ENCODE data around the gene ENGASE. TPM values are rescaled to one million over a fixed set of nuclear protein-coding genes. Genes with fewer than 3 reads are reported as not detected.

The ENGASE gene
- total RNA-seq, 2 donors from 2014 or later = 24.9 to 50.8 TPM

- no peaks in the 10 kb centered on the region for H3K4me1 ChIP-seq
- intact Hi-C loops (cut with DNase I) = no loop called here
- ATAC-seq = no peak
- no peak overlapping the region for H3K4me3 ChIP-seq
- no peak overlapping the region for H3K27ac ChIP-seq
- peaks cover 0 to 5% of the 10 kb centered on the region in 2 donors for H3K27me3 ChIP-seq
- no peaks in the 10 kb centered on the region for H3K9me3 ChIP-seq
- no peak for DNase-seq
- no peaks in the 10 kb centered on the region for H3K36me3 ChIP-seq (replicated peaks in 1 of 2; ENCODE audit: insufficient read depth in 1 of 2, low read depth in 2 of 2)
- TF ChIP-seq CTCF (IDR thresholded peaks at IDR 0.05) = no peak
- no peak for TF ChIP-seq POLR2A (IDR thresholded peaks at IDR 0.05)
- 47 to 52% methylated on average over 13 to 23 of the region's 23 CpGs for WGBS, 2 donors
Measured at GRCh38 chr17:79127534-79128135, 53.0 kb downstream of the ENGASE start.

DNA sequence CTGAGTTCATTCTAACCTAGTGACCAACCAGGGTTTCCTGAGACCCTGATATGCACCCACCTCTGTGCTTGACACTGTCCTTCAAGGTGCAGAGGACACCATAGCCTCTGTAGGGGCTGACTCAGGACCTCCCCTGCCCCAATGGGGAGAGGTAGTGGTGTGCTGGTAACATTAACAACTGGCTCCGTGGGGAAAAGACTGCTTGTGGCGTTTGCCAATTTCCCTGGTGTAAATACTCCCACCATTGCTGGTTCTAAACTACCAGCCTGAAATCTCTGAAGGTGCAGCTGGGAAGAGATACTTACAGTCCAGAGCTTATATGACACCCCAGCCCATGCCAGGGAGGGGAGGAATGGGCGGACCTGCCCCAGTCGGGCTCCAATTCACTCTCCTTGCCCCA is 54.9 kb downstream of the ENGASE start:
- Histone ChIP-seq H3K27me3 (peaks cover 0 to 5% of the 10 kb centered on the region in 2 donors), H3K4me1 (no peaks in the 10 kb centered on the region), H3K36me3 (replicated peaks in 1 of 2; ENCODE audit: insufficient read depth in 1 of 2, low read depth in 2 of 2) (no peaks in the 10 kb centered on the region), H3K27ac (no peak overlapping the region), H3K9me3 (no peaks in the 10 kb centered on the region), H3K4me3 (no peak overlapping the region)
- intact Hi-C loops (cut with DNase I) = no loop called here
- 61 to 69% methylated on average over 4 of the region's 4 CpGs for WGBS, 2 donors
- DNase-seq (no peak), ATAC-seq (no peak)
- TF ChIP-seq CTCF (IDR thresholded peaks at IDR 0.05) = no peak
- no peak for TF ChIP-seq POLR2A (IDR thresholded peaks at IDR 0.05)

- intact Hi-C loops (cut with DNase I) = no loop called here
- WGBS, 2 donors = 71 to 74% methylated on average over 3 to 34 of the region's 34 CpGs
- ATAC-seq = no peak
- TF ChIP-seq POLR2A (IDR thresholded peaks at IDR 0.05) (no peak), CTCF (IDR thresholded peaks at IDR 0.05) (no peak)
- no peak for DNase-seq
- Histone ChIP-seq H3K9me3 (no peaks in the 10 kb centered on the region), H3K36me3 (replicated peaks in 1 of 2; ENCODE audit: insufficient read depth in 1 of 2, low read depth in 2 of 2) (no peaks in the 10 kb centered on the region), H3K4me3 (no peak overlapping the region), H3K4me1 (no peaks in the 10 kb centered on the region), H3K27me3 (peaks cover 0 to 5% of the 10 kb centered on the region in 2 donors), H3K27ac (no peak overlapping the region)
Measured at GRCh38 chr17:79130536-79131273, 56.1 kb downstream of the ENGASE start.

DNA sequence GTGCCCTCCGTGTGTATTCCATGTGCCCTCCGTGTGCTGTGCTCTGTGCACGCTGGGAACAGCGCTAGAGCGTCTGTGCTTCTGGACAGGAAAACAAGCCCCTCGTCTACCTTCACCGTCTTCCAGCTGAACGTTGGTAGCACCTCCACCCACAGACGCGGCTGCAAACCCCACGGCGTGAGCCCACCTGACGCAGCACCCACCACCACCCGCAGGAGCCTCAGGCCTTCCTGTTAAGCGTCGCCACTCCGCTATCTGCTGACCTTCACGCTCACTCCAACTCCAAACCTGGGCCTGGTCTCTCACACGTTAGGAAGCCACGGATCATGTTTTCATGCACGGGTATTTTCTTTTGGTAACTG is 56.6 kb downstream of the ENGASE start:
- DNase-seq (no peak), ATAC-seq (no peak)
- Histone ChIP-seq H3K9me3 (no peaks in the 10 kb centered on the region), H3K27ac (no peak overlapping the region), H3K4me1 (no peaks in the 10 kb centered on the region), H3K36me3 (replicated peaks in 1 of 2; ENCODE audit: insufficient read depth in 1 of 2, low read depth in 2 of 2) (no peaks in the 10 kb centered on the region), H3K4me3 (no peak overlapping the region), H3K27me3 (peaks cover 0 to 5% of the 10 kb centered on the region in 2 donors)
- intact Hi-C loops (cut with DNase I) = no loop called here
- TF ChIP-seq CTCF (IDR thresholded peaks at IDR 0.05) (no peak), POLR2A (IDR thresholded peaks at IDR 0.05) (no peak)
- 69 to 75% methylated on average over 19 to 21 of the region's 21 CpGs for WGBS, 2 donors

- no peaks in the 10 kb centered on the region for H3K9me3 ChIP-seq
- H3K36me3 ChIP-seq (replicated peaks in 1 of 2; ENCODE audit: insufficient read depth in 1 of 2, low read depth in 2 of 2) = no peaks in the 10 kb centered on the region
- no peaks in the 10 kb centered on the region for H3K4me1 ChIP-seq
- WGBS, 2 donors = 54 to 57% methylated on average over 8 of the region's 8 CpGs
- ATAC-seq = no peak
- TF ChIP-seq POLR2A (IDR thresholded peaks at IDR 0.05) (no peak), CTCF (IDR thresholded peaks at IDR 0.05) (no peak)
- H3K27me3 ChIP-seq = peaks cover 0 to 3% of the 10 kb centered on the region in 2 donors
- H3K27ac ChIP-seq = no peak overlapping the region
- no peak for DNase-seq
- intact Hi-C loops (cut with DNase I) = no loop called here
- H3K4me3 ChIP-seq = no peak overlapping the region
Measured at GRCh38 chr17:79131701-79132100, 57.1 kb downstream of the ENGASE start.

Data from body of pancreas (tissue), 4 donors.